Measurements from ENCODE around the gene SLC44A2. TPM values are rescaled to one million over a fixed set of nuclear protein-coding genes. Genes with fewer than 3 reads are reported as not detected.

Gene SLC44A2
- 81.9 and 100 TPM in 2 replicates for total RNA-seq
- polyA plus RNA-seq (2012): 231 TPM

- DNase-seq (ENCODE audit: low read depth): peak; percentile 94
Observed at GRCh38 chr19:10625003-10625761, at the start of gene SLC44A2. TSS of gene SLC44A2 (plus strand) at chr19:10625553. CDS start at chr19:10625634, 81 bp downstream.

DNA sequence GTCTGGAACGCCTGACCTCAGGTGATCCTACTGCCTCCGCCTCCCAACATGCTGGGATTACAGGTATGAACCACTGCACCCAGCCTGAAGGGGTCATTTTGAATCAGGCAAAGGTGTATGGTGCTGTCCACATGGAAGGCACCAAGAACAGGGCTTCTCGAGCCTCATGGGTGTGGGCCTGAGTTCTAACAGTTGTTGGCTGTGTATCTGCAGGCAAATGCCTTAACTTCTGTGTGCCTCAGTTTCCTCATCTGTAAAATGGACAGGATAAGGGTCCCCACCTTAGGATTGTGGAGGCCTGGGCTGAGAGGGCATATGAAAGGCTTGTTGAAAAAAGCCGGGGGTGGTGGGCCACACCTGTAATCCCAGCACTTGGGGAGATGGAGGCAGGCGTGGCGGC lies 47.4 kb upstream of the SLC44A2 start:
- DNase-seq (ENCODE audit: low read depth): no peak

- peak; percentile 92 for DNase-seq (ENCODE audit: low read depth)
Observed at GRCh38 chr19:10580979-10581631, 44.2 kb upstream of the SLC44A2 start.

- no peak for DNase-seq (ENCODE audit: low read depth)
Observed at GRCh38 chr19:10582091-10582490, 43.3 kb upstream of the SLC44A2 start.

- DNase-seq (ENCODE audit: low read depth): no peak
Observed at GRCh38 chr19:10583036-10583776, 42.1 kb upstream of the SLC44A2 start.

- no peak for DNase-seq (ENCODE audit: low read depth)
Observed at GRCh38 chr19:10586396-10586795, 39.0 kb upstream of the SLC44A2 start.

- no peak for DNase-seq (ENCODE audit: low read depth)
Observed at GRCh38 chr19:10587022-10587838, 38.1 kb upstream of the SLC44A2 start, which contains the start of gene AP1M2. TSS of gene AP1M2 (minus strand) at chr19:10587312. CDS start at chr19:10587231, 81 bp downstream.

DNA sequence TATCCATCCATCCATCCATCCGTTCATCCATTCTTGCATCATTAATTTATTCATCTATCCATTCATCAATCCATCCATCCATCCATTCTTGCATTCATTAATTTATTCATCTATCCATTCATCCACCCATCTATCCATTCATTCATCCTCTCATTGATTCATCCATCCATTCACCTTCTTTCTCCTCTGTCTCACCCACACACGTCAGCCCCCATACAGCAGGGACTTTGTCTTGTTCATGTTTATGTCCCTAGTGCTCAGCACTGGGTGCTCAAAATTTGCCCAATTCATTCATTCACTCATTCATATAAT lies 37.6 kb upstream of the SLC44A2 start:
- no peak for DNase-seq (ENCODE audit: low read depth)

GRCh38 chr19:10593148-10593547 lies 32.2 kb upstream of the SLC44A2 start:
- DNase-seq (ENCODE audit: low read depth): no peak

DNA sequence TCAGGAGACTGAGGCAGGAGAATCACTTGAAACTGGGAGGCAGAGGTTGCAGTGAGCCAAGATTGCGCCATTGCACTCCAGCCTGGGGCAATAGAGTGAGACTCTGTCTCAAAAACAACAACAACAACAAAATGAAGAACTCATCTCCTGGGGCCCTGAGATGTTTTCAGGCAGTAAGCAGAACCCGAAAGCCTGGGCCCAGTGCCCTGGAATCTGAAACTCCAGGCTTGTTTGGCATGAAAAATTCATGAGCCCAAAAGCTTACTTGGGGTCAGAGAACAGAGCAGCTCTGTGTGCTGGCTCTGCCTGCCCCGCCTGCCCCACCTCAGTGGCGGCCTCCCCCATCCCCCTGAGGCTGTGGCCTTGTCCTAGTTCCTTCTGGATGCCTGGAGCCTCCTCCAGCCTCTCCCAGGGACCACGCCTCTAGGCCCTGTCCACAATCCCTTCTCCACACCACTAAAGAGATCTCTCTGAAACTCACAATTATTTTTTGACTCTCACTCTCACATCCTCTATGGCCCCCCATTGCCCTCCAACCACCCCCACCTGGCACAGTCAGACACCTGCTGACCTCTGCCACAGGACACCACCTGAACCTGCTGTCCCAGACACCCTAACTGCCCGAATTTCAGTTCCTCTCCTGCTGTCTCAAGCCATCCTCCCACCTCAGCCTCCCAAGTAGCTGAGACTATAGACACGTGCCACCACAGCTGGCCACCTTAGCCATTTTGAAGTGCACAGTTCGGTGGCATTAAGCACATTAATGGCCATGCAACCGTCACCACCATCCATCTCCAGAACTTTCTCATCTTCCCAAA lies 31.3 kb upstream of the SLC44A2 start:
- DNase-seq (ENCODE audit: low read depth): no peak

- no peak for DNase-seq (ENCODE audit: low read depth)
Observed at GRCh38 chr19:10600149-10600548, 25.2 kb upstream of the SLC44A2 start.

- no peak for DNase-seq (ENCODE audit: low read depth)
Observed at GRCh38 chr19:10601999-10602329, 23.4 kb upstream of the SLC44A2 start.

GRCh38 chr19:10602330-10603083 lies 22.8 kb upstream of the SLC44A2 start:
- peak; percentile 79 for DNase-seq (ENCODE audit: low read depth)

DNA sequence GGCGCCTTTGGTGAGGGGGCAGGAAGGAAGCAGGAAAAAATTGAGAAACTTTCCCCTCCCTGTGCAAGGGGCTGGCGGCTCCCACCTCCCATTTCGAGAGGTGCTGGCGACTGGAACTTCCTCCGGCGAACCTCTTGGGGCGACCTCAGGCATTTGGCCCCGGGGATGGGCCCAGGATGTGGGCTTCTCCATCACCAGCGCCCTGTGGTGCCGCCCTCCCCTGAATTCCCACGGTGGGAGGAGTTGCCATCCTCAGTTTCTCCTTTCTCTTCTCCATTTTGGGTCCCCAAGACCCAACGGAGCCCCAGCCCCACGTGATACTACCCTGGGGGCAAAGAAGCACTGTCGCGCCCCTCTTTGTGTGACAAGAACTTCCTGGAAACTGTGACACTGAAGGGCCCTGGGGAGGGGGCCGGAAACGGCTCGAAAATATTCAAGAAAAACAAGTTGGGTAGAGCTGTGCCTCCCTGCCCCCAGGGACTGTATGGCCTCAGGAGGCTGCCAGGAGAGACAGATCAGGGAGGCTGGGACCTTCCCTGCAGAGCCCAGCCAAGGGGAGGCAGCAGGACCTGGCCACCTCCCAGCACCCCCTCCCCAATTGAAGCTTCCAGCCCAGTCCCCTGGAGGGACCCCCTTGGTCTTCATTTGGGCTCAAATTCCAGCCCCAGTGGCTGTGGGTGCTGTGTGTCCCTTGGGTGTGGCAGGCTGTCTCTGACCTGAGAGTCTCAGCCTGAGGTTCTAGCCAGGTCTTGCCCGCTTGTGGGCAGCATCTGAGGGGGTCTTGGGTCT lies 22.1 kb upstream of the SLC44A2 start:
- DNase-seq (ENCODE audit: low read depth): peak; percentile 46

- peak; percentile 17 for DNase-seq (ENCODE audit: low read depth)
Observed at GRCh38 chr19:10603873-10604459, 21.4 kb upstream of the SLC44A2 start.

DNA sequence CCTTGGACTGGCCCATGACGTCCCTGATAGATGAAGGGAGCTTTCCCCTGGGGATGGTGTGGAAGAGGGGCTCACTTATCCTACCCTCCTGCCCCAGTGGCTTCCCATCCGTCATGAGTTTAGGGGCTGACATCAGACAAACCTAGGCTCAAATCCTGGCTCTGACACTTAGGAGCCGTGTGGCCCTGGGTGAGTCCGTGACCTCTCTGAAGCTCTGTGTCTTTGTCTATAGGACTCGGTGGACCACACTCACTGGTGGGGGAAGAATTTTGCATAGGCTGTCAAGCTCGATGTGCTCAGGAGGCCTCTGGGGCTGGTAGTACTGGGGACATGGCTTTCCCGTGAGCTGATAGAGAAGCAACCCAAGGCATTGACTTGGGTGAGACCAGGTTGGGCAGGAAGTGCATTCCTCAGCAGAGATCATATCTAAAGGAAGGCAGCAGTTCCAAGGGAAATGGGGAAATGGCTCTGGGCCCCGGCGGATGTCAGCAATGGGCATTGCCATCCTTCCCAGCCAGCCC lies 20.8 kb upstream of the SLC44A2 start:
- DNase-seq (ENCODE audit: low read depth): no peak

DNA sequence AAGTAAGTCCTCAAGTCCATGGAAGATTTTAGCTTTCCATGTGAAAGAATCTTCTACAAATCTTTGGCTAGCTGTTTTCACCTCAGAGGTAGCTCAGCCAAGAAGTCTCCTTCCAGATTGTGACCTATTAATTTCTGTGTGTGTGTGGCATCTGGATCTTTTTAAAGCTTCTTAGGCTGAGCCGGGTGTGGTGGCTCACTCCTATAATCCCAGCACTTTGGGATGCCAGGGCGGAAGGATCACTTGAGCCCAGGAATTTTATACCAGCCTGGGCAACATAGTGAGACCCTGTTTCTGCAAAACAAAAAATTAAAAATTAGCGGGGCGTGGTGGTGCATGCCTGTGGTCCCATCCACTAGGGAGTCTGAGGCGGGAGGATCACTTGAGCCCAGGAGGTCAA lies 13.4 kb upstream of the SLC44A2 start:
- no peak for DNase-seq (ENCODE audit: low read depth)

DNA sequence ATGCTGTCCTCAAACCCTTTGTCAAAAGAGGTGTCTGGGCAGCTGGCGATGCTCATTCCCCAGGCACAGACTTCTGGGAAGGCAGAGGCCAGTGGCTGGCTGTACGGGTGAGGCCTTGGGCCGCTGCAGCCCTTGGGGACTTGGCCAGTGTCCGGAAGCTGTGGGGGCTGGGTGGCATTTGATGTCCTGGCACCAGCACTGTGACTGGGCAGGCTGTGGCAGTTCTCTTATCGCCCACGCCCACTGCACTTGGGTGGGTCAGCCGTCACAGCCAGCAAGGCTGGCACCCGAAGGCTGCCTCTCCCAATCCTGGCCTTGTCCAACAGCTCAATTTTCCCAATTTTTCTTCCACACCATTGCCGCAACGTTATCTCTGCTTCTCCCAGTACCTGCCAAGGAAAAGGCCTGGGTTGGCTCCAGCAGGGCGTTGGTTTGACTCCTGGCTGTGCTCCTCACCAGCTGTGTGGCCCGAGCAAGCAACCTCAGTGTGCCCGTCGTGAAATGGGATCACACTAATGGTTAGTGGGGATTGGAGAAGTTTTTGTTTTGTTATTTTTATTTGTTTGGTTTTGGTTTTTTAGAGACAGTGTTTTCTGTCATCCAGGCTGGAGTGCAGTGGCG lies 12.7 kb upstream of the SLC44A2 start:
- DNase-seq (ENCODE audit: low read depth): peak; percentile 58

Data from myocyte (in vitro differentiated cells).